ENCODE data around the gene MSI2. TPM values are rescaled to one million over a fixed set of nuclear protein-coding genes. Genes with fewer than 3 reads are reported as not detected.

The MSI2 gene
- total and polyA plus RNA-seq, 12 donors: 32.6 to 411 (median 148) TPM

DNA sequence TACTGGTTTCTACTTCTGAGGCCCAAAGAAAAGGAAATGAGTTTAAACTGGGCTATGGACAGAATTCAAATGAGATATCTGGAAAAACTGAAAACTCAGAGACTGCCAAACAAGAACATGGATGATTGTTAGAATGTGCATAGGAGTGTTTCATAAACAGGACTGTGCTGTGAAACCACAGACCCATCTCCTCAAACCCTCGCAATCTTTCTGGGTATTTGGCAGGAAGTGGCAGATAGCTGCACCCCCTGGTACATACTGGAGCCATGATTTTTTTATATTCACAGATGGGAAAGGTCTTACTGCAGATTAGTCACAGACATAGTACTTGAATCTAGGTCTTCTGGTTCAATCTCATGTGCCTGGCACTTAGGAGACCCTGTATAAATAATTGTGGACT lies 343.8 kb downstream of the MSI2 start:
- Histone ChIP-seq H3K27ac (peak overlapping the region in 3 of 5 donors; percentile 38 to 73 (median 41)), H3K4me3 (no peak overlapping the region), H3K27me3 (no peaks in the 10 kb centered on the region), H3K9me3 (replicated peaks in 1 of 3) (no peaks in the 10 kb centered on the region), H3K4me1 (replicated peaks in 1 of 2) (peaks cover 13 to 33% of the 10 kb centered on the region in 2 donors), H3K36me3 (replicated peaks in 1 of 2) (no peaks in the 10 kb centered on the region)
- intact Hi-C loops (cut with DNase I): loop anchor here in 1 of 2 donors (5.0 kb wide), 1 partner anchor 72 kb away; no protein-coding TSS in a partner anchor
- WGBS, 4 donors: 71 to 79% (median 74%) methylated on average over 1 of the region's 1 CpG
- DNase-seq: peak in 2 of 7 donors; percentile 14 to 45
- TF ChIP-seq POLR2A (IDR thresholded peaks at IDR 0.05): no peak
- TF ChIP-seq, protein P1, sequence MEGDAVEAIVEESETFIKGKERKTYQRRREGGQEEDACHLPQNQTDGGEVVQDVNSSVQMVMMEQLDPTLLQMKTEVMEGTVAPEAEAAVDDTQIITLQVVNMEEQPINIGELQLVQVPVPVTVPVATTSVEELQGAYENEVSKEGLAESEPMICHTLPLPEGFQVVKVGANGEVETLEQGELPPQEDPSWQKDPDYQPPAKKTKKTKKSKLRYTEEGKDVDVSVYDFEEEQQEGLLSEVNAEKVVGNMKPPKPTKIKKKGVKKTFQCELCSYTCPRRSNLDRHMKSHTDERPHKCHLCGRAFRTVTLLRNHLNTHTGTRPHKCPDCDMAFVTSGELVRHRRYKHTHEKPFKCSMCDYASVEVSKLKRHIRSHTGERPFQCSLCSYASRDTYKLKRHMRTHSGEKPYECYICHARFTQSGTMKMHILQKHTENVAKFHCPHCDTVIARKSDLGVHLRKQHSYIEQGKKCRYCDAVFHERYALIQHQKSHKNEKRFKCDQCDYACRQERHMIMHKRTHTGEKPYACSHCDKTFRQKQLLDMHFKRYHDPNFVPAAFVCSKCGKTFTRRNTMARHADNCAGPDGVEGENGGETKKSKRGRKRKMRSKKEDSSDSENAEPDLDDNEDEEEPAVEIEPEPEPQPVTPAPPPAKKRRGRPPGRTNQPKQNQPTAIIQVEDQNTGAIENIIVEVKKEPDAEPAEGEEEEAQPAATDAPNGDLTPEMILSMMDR (IDR thresholded peaks at IDR 0.05): no peak

DNA sequence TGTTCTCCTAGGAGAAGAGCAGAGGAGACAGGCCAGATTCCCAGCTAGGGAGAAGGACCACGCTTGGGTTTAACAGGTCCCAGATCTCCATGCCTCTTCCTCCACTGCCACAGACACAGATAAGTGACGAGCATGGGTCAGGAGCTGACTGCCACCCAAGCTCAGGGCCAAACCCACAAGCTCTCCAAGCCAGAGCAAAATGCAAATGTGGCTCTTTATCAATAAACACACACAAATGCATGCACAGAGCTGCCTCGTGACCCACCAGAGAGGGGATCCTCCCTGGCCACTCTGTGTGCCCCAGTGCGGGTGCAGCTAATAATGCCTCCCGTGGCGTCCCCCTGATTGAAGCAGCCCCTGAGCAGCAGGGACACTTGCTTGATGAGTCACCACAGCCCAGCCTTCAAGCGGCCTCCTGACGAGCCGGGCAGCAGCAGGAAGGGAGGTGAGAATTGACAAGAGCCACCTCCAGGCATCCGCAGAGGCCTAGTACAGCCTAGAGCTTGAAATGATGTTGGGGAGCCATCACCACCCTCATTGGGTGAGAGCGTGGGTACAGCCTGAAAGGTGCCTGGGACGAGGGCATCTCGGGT lies 344.9 kb downstream of the MSI2 start:
- WGBS, 4 donors: 60 to 73% (median 67%) methylated on average over 3 to 13 of the region's 13 CpGs
- intact Hi-C loops (cut with DNase I): loop anchor here in 1 of 2 donors (5.0 kb wide), 1 partner anchor 71 kb away; no protein-coding TSS in a partner anchor

DNA sequence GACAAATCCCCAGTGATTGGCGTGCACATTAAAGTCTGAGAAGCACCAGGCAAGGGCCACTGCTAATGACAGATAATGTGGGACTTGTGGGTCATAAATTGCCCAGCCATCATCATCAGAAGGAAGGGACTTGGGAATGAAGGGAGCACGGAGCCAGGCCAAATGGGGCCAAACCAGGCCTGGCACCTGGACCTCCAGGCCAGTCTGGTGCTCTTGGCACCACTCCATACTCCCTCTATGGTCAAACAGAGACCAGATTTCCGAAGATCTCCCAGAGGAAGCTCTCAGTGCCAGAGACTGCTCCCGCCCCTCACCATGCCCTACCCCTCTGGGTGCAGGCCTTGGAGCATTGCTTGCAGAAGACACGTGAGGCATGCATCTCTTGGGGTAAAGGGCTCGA lies 346.6 kb downstream of the MSI2 start:
- Histone ChIP-seq H3K36me3 (replicated peaks in 1 of 2) (no peaks in the 10 kb centered on the region), H3K9me3 (replicated peaks in 1 of 3) (no peaks in the 10 kb centered on the region), H3K4me3 (no peak overlapping the region), H3K27me3 (no peaks in the 10 kb centered on the region), H3K27ac (peak overlapping the region in 1 of 5 donors; percentile 77), H3K4me1 (replicated peaks in 1 of 2) (peaks cover 14 to 46% of the 10 kb centered on the region in 2 donors)
- intact Hi-C loops (cut with DNase I): loop anchor here in 1 of 2 donors (5.0 kb wide), 1 partner anchor 69 kb away; no protein-coding TSS in a partner anchor
- no peak for TF ChIP-seq POLR2A (IDR thresholded peaks at IDR 0.05)
- TF ChIP-seq, protein P1 (IDR thresholded peaks at IDR 0.05): no peak
- WGBS, 4 donors: 77 to 92% (median 89%) methylated on average over 3 to 6 of the region's 6 CpGs
- DNase-seq: peak in 3 of 7 donors; percentile 12 to 50 (median 13)

More for the DNA sequence above, 344.9 kb downstream of the MSI2 start:
- H3K36me3 ChIP-seq (replicated peaks in 1 of 2): no peaks in the 10 kb centered on the region
- no peak overlapping the region for H3K4me3 ChIP-seq
- peaks cover 21 to 45% of the 10 kb centered on the region in 2 donors for H3K4me1 ChIP-seq (replicated peaks in 1 of 2)
- H3K9me3 ChIP-seq (replicated peaks in 1 of 3): no peaks in the 10 kb centered on the region
- DNase-seq: peak; percentile 62 to 82 (median 73)
- TF ChIP-seq POLR2A (IDR thresholded peaks at IDR 0.05): no peak
- TF ChIP-seq, protein P1 (IDR thresholded peaks at IDR 0.05): no peak
- no peaks in the 10 kb centered on the region for H3K27me3 ChIP-seq
- peak overlapping the region in 3 of 5 donors; percentile 38 to 77 (median 73) for H3K27ac ChIP-seq

DNA sequence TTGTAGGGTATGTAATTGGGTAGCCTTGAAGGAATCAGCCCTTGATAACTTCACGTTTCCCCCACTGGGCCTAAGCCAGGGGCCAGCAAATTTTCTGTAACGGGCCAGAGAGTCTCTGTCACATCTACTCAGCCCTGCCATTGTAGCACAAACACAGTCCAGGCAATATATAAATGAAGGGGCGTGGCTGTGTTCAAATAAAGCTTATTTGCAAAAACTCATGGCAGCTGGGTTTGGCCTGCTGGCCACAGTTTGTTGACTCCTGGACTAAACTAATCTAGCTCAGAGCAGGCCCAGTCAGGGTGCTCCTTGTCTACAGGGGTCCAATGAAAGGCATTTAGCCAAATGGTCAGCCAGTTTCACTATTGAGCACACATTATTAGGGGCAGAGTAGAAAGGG lies 347.2 kb downstream of the MSI2 start:
- peaks cover 17 to 48% of the 10 kb centered on the region in 2 donors for H3K4me1 ChIP-seq (replicated peaks in 1 of 2)
- intact Hi-C loops (cut with DNase I): loop anchor here in 1 of 2 donors (5.0 kb wide), 1 partner anchor 69 kb away; no protein-coding TSS in a partner anchor
- H3K27me3 ChIP-seq: no peaks in the 10 kb centered on the region
- H3K4me3 ChIP-seq: no peak overlapping the region
- H3K27ac ChIP-seq: peak overlapping the region in 2 of 5 donors; percentile 59 to 77
- TF ChIP-seq POLR2A (IDR thresholded peaks at IDR 0.05): no peak
- TF ChIP-seq, protein P1 (IDR thresholded peaks at IDR 0.05): no peak
- H3K9me3 ChIP-seq (replicated peaks in 1 of 3): no peaks in the 10 kb centered on the region
- WGBS, 4 donors: 60 to 81% (median 70%) methylated on average over 3 of the region's 3 CpGs
- DNase-seq: peak in 1 of 7 donors; percentile 9
- no peaks in the 10 kb centered on the region for H3K36me3 ChIP-seq (replicated peaks in 1 of 2)

All from adrenal gland (tissue), 12 donors.